Peyer's patch (tissue), 4 donors: ENCODE results near the gene ZNF74.

Experiments used
- CTCF ChIP-seq, 6 experiments: fragments of 450-650 bp in 4 of 6; fragments of 200-600 bp in 2 of 6; sonication (generic) in 1 of 6; IDR thresholded peaks; one replicate each; pipeline ENCODE4 v1.5.1; 2017 to 2019; ENCODE audit warnings: antibody characterized with exemption in 6 of 6, mild to moderate bottlenecking in 3 of 6, moderate library complexity in 1 of 6
- POLR2A ChIP-seq, 2 donors: fragments of 450-650 bp; IDR thresholded peaks; one replicate each; pipeline ENCODE4 v1.5.1; 2017; ENCODE audit warnings: antibody characterized with exemption in 2 of 2, mild to moderate bottlenecking in 2 of 2, moderate library complexity in 2 of 2

GRCh38 chr22:20442485-20443284 is 48.7 kb downstream of the ZNF74 start:
- TF ChIP-seq CTCF (IDR thresholded peaks at IDR 0.05), result no peak
- TF ChIP-seq POLR2A (IDR thresholded peaks at IDR 0.05), result no peak
